AG10803 (cell line): ENCODE results near the gene CNTNAP4.

Source experiments
- DNase-seq: peaks from one replicate; pipeline ENCODE4 v3.0.0; 2010; ENCODE audit warnings: low read depth
- H3K4me3 ChIP-seq: 2 replicates; pipeline ENCODE4 v1.5.1; 2011; ENCODE audit warnings: mild to moderate bottlenecking, low read length, control low read depth
- CTCF ChIP-seq: conservative IDR thresholded peaks from 2 replicates; pipeline ENCODE4 v1.5.1; 2011; ENCODE audit warnings: mild to moderate bottlenecking, low read length, control low read depth, inconsistent platforms

CNTNAP4 gene

GRCh38 chr16:76276745-76277438 lies at the start of gene CNTNAP4:
Gene CNTNAP4, plus strand, starts transcription at chr16:76277401. Its CDS starts 262 bp downstream, at chr16:76277663.
- H3K4me3 ChIP-seq: no peak within 1 kb of the TSS
- DNase-seq: no peak

GRCh38 chr16:76228546-76229146 lies 48.6 kb upstream of the CNTNAP4 start:
- no peak overlapping the region for H3K4me3 ChIP-seq
- no peak for TF ChIP-seq CTCF
- no peak for DNase-seq

More at GRCh38 chr16:76276745-76277438, at the start of gene CNTNAP4:
- TF ChIP-seq CTCF: no peak

GRCh38 chr16:76232704-76233103 lies 44.5 kb upstream of the CNTNAP4 start:
- no peak for DNase-seq
- TF ChIP-seq CTCF: no peak
- H3K4me3 ChIP-seq: no peak overlapping the region

- no peak for TF ChIP-seq CTCF
- no peak for DNase-seq
- no peak overlapping the region for H3K4me3 ChIP-seq
Observed at GRCh38 chr16:76235025-76235424, 42.2 kb upstream of the CNTNAP4 start.

- DNase-seq: no peak
- H3K4me3 ChIP-seq: no peak overlapping the region
- TF ChIP-seq CTCF: no peak
Observed at GRCh38 chr16:76235426-76235825, 41.8 kb upstream of the CNTNAP4 start.

GRCh38 chr16:76237471-76237870 lies 39.7 kb upstream of the CNTNAP4 start:
- H3K4me3 ChIP-seq: no peak overlapping the region
- no peak for TF ChIP-seq CTCF
- DNase-seq: no peak

GRCh38 chr16:76241755-76242154 lies 35.4 kb upstream of the CNTNAP4 start:
- no peak overlapping the region for H3K4me3 ChIP-seq
- TF ChIP-seq CTCF: no peak
- DNase-seq: no peak
